ENCODE measurements around the gene CCDC142.
A peak's percentile ranks its signal among the peaks of the same experiment; 100 is the strongest.

The CCDC142 gene

DNA sequence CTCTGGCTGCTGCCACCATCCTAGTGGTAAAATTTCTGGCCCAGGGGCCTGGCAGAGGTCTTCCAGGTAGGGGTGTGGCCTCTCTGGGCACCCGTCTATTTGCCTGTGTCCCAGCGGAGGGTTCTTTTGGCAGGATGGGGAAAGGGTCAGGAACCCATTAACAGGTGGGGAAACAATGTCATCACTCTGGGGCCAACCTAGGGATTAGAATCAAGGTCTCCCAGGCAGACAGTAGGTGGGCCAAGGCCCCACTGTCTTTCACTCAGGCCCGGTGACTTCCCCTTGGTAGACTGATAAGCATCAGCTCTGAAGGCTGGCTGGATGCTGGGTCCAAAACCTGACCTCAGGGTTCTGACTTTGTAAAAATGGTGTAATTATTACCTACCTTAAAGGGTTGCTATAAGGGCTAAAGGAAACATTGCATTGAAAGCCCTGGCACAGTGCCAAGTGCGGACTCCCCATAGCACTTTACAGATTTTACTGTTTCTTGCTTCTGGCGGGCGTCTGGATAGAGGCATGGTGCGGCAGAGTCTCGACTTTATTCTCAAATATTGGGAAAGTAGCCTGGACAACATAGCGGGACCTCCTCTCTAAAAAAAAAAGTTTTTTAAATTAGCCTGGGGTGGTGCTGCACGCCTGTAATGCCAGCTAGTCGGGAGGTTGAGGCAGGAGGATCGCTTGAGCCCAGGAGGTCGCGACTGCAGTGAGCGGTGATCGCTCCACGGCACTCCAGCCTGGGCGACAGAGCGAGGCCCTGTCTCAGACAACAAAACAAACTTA, 14.4 kb upstream of the CCDC142 start:
- H3K4me3 ChIP-seq (replicated peaks in 1 of 2; ENCODE audit: low read depth in 2 of 2, low read length in 2 of 2), result no peak overlapping the region
- no peak for DNase-seq (ENCODE audit: low read depth in 2 of 2)

DNA sequence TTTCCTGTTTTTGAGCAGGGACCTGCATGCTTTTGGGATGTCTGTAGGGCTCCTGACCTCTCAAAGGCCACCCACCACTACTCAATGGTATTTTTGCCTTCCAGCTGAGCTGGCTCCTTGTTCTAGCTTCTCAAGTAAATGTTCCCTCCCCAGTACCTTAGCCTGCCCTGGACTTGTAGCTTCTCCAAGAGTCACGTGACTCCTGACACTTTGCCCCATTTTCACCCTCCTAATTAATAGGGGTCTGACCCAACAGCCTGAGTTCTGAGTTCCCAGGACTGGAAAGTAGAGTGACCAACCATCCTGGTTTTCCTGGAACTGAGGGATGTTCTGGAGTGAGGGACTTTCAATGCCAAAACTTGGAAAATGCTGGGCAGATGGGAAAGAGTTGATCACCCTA, 12.6 kb upstream of the CCDC142 start:
- DNase-seq (ENCODE audit: low read depth in 2 of 2), result no peak
- TF ChIP-seq CTCF (IDR thresholded peaks at IDR 0.05; ENCODE audit: low read depth, low read length), result no peak
- no peak overlapping the region for H3K4me3 ChIP-seq (replicated peaks in 1 of 2; ENCODE audit: low read depth in 2 of 2, low read length in 2 of 2)

More for the DNA sequence above, 14.4 kb upstream of the CCDC142 start:
- no peak for TF ChIP-seq CTCF (IDR thresholded peaks at IDR 0.05; ENCODE audit: low read depth, low read length)

DNA sequence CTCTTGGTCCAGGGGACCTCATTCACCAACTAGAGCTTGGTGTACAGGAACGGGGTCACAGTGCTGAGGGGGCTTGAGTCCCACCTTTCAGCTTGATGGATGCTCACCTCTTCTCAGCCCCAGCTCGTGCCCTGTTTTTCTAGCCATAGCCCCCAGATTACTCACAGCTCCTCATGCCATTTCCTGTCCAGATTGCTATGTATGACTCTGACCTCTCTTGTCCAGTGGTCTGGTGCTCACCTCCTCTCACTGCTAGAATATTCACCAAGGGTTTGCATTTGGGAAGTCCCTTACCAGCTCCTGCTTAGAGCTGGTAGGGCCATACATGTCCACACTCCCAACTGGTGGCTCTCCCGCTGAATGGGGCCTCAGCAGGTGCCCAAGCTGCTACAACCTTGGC, 10.7 kb upstream of the CCDC142 start:
- no peak for TF ChIP-seq CTCF (IDR thresholded peaks at IDR 0.05; ENCODE audit: low read depth, low read length)
- no peak overlapping the region for H3K4me3 ChIP-seq (replicated peaks in 1 of 2; ENCODE audit: low read depth in 2 of 2, low read length in 2 of 2)
- DNase-seq (ENCODE audit: low read depth in 2 of 2), result peak in 1 of 2 donors; percentile 27

DNA sequence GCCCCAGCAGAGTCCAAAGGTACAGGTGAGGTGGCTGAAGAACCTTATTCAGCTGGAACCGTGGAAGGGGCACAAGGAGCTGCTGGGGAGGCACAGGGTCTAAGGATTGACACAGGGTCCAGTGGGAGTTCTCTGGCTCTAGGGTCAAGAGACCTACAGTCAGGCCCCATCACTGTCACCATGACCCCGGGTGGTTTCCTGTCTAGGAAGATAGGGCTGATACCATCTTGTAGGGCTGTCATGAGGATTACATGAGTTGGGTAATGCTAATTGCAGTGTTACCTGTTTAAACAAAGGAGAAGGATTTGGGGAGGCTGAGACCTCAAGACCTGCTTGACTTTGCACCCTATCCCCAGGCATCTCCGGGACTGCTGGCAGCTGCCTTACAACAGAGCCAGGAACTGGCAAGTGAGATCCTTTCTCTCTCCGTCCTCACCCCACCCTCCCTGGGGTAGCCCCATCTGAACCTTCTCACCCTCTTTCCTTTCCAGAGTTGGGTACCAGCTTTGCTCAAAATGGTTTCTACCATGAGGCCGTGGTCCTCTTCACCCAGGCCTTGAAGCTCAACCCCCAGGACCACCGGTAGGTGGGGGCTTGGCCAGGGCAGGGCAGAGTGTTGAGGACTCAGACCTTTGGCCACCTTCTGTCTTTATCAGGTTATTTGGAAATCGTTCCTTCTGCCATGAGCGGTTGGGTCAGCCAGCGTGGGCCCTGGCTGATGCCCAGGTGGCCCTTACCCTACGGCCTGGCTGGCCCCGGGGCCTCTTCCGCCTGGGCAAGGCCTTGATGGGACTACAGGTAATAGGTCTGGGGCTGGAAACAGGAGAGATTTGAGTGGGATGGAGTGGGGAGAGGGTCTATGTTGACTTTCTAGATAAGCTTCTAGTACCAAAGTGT, 9.1 kb upstream of the CCDC142 start:
- no peak overlapping the region for H3K4me3 ChIP-seq (replicated peaks in 1 of 2; ENCODE audit: low read depth in 2 of 2, low read length in 2 of 2)
- TF ChIP-seq CTCF (IDR thresholded peaks at IDR 0.05; ENCODE audit: low read depth, low read length), result no peak
- no peak for DNase-seq (ENCODE audit: low read depth in 2 of 2)

GRCh38 chr2:74489906-74490305, 7.1 kb upstream of the CCDC142 start:
- H3K4me3 ChIP-seq (replicated peaks in 1 of 2; ENCODE audit: low read depth in 2 of 2, low read length in 2 of 2), result no peak overlapping the region
- no peak for TF ChIP-seq CTCF (IDR thresholded peaks at IDR 0.05; ENCODE audit: low read depth, low read length)
- no peak for DNase-seq (ENCODE audit: low read depth in 2 of 2)

DNA sequence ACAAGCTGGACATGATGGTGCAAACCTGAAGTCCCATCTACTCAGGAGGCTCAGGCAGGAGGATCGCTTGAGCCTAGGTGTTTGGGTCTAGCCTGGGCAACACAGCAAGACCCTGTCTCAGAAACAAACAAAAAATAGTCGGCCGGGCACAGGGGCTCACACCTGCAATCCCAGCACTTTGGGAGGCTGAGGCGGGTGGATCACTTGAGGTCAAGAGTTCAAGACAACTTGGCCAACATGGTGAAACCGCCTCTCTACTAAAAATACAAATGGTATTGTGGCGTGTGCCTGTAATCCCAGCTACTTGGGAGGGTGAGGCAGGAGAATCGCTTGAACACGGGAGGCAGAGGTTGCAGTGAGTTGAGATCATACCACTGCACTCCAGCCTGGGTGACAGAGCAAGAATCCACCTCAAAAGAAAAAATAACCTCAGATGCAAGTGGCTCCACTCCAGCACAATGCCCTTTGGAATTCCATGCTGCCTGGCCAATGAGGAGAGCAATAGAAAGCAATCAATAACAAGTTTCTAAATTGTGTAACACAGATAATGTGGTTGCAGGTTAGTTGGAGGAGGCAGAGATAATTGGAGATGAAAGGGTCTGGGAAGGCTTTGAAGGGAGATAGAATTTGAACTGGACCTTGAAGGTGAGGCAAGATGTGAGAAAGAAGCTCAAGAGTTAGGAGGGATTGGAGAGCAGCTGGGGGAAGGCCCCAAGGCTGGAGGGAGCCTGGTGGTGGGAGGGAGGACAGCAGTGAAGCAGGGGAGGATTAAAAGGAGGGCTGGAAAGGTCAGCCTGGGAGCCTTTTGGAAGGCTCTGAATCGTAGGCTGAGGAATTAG, 6.1 kb upstream of the CCDC142 start:
- H3K4me3 ChIP-seq (replicated peaks in 1 of 2; ENCODE audit: low read depth in 2 of 2, low read length in 2 of 2), result no peak overlapping the region
- no peak for DNase-seq (ENCODE audit: low read depth in 2 of 2)
- TF ChIP-seq CTCF (IDR thresholded peaks at IDR 0.05; ENCODE audit: low read depth, low read length), result no peak

All from cardiac fibroblast (primary cell).